HFF-Myc (cell line): ENCODE results near the gene CAST.

Source experiments
- DNase-seq: peaks from one replicate; pipeline ENCODE4 v3.0.0-alpha.2; 2011; ENCODE audit warnings: low read depth; ENCODE audit errors: extremely low read depth
- H3K4me3 ChIP-seq: replicated peaks from 2 replicates; pipeline ENCODE4 v1.5.1; 2011; ENCODE audit warnings: low read depth, mild to moderate bottlenecking, control low read depth, low read length
- CTCF ChIP-seq: IDR thresholded peaks from 2 replicates; pipeline ENCODE4 v1.5.1; 2012; ENCODE audit warnings: mild to moderate bottlenecking, low read depth, low read length, control low read depth; ENCODE audit errors: missing control alignments

Gene CAST

DNA sequence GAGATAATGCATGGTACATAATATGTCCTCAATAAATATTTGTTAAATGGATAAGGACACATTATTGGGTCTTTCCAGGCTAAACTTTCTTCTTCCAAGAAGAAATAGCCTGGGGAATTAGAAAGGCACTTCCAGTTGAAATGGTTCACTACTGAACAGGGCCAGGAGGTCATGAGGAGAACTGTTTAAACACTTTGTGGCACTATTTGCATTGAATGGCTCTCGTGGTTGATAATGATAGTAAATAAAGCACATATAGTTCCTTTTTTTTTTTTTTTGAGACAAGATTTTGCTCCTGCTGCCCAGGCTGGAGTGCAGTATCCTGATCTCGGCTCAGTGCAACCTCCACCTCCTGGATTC is 19.9 kb upstream of the CAST start:
- H3K4me3 ChIP-seq, result no peak overlapping the region
- DNase-seq, result no peak
- no peak for TF ChIP-seq CTCF

- H3K4me3 ChIP-seq, result no peak overlapping the region
- no peak for DNase-seq
- no peak for TF ChIP-seq CTCF
Measured at GRCh38 chr5:96645091-96645490, 17.1 kb upstream of the CAST start.

GRCh38 chr5:96648023-96648422 is 14.2 kb upstream of the CAST start:
- TF ChIP-seq CTCF, result no peak
- no peak overlapping the region for H3K4me3 ChIP-seq
- DNase-seq, result no peak

DNA sequence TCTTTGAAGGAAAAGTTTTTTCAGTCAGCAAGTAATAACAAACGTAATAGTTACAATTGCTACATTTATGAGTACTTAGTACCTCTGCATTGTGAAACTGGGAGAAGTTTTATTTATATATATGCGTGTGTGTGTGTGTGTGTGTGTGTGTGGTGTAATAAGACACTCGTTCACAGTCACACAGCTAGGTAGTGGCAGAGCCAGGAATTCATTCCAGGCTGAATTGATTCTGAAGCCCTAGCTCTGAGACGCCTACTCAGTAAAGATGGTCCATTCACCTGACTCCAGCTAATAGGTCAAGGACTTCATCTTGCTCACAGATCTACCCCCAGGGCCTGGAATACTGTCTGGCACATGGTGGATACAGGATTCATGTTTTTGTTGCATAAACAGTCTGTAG is 13.6 kb upstream of the CAST start:
- no peak overlapping the region for H3K4me3 ChIP-seq
- no peak for TF ChIP-seq CTCF
- DNase-seq, result no peak

- no peak for DNase-seq
- no peak overlapping the region for H3K4me3 ChIP-seq
- TF ChIP-seq CTCF, result no peak
Measured at GRCh38 chr5:96649251-96649662, 12.9 kb upstream of the CAST start.

DNA sequence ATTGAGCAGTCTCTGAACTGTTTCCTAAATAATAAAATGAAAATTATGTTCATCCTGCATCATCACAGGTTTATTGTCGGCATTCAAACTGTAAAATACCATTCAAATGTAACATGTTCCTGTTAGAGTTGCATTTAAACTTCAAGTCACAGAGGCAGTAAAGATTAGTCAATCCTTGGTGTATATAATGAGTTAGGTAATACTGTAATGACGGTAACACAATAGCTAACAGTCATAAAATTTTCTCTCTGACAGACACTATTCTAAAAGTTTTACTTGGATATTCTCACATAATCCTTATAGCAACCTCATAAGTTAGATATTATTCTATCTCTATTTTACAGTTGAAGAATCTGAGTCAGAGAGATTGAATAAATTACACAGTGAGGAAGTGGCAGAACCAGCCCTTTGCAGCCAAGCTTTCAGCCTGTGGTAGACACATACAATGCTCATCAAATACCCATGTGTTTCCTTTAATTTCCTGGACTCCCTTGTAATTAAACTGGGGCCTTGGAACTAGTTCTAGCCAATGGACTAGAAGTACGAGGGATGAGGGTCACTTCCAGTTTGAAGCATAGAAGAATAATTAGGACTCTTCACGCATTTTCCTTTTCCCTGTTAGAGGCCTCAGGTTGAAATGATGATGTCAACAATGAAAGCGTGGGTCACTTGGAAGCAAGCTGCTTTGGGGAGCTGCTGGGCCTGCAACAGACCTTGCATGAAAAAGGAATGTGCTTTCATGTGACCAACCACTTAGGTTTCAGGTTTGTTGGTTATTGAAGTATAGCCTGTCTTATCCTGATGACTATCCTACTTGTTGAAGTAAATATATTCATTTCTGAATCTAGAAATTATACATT is 12.3 kb upstream of the CAST start:
- TF ChIP-seq CTCF, result no peak
- no peak for DNase-seq
- H3K4me3 ChIP-seq, result no peak overlapping the region

GRCh38 chr5:96651047-96651446 is 11.1 kb upstream of the CAST start:
- H3K4me3 ChIP-seq, result no peak overlapping the region
- no peak for TF ChIP-seq CTCF
- no peak for DNase-seq
